H4 (cell line): Measurements from ENCODE around the gene STX2. TPM values are rescaled to one million over a fixed set of nuclear protein-coding genes. Genes with fewer than 3 reads are reported as not detected.

Experiments used
- total RNA-seq: library from RNA; depleted of rRNA; stranded (reverse); fragments of >200 nt; shearing (Covaris generic); gene quantifications from 2 replicates; pipeline ENCODE4 v1.2.3, GENCODE V29; 2014; rRNA removed

Gene STX2
- total RNA-seq, 1 experiment from 2014 or later, result 19.6 TPM

Other genes with a start within 250 kb of the STX2 start
- gene RIMBP2, start 123.0 kb downstream of the STX2 start, total RNA-seq, result 0.06 and 0.50 TPM in 2 replicates
- 983 and 1,090 TPM in 2 replicates for gene RAN, start 32.8 kb upstream of the STX2 start, total RNA-seq
- gene ADGRD1, start 114.7 kb upstream of the STX2 start, total RNA-seq, result 0.14 and 0.21 TPM in 2 replicates